K562 (cell line): ENCODE data around the gene VAMP8. TPM values are rescaled to one million over a fixed set of nuclear protein-coding genes. Genes with fewer than 3 reads are reported as not detected.
A peak's percentile ranks its signal among the peaks of the same experiment; 100 is the strongest.

Source experiments
- ATF4 ChIP-seq: fragments of 450-650 bp; formaldehyde crosslinking; IDR thresholded peaks from 2 replicates; pipeline ENCODE4 v1.4.0; 2022; ENCODE audit warnings: mild to moderate bottlenecking, moderate library complexity
- BRD9 ChIP-seq: fragments of 450-650 bp; IDR thresholded peaks from 2 replicates; pipeline ENCODE4 v1.6.1; 2018; ENCODE audit warnings: low read depth; ENCODE audit not compliant: partially characterized antibody
- GATAD2A ChIP-seq: fragments of 450-650 bp; IDR thresholded peaks from 2 replicates; pipeline ENCODE4 v1.6.1; 2017
- GMEB1 ChIP-seq: fragments of 250-450 bp; sonication (Bioruptor Pico); IDR thresholded peaks from 2 replicates; pipeline ENCODE4 v1.4.0; 2020; ENCODE audit warnings: mild to moderate bottlenecking
- GTF2E2 ChIP-seq: fragments of 200-800 bp; sonication (Bioruptor generic); IDR thresholded peaks from 2 replicates; pipeline ENCODE4 v1.6.1; 2016; ENCODE audit warnings: missing genetic modification characterization, missing compliant biosample characterization
- KDM2B ChIP-seq: fragments of 250-450 bp; sonication (Bioruptor Pico); IDR thresholded peaks from 2 replicates; pipeline ENCODE4 v1.8.0; 2021; ENCODE audit warnings: mild to moderate bottlenecking, moderate library complexity
- MIER1 ChIP-seq: fragments of 450-650 bp; IDR thresholded peaks from 2 replicates; pipeline ENCODE4 v1.6.1; 2016; ENCODE audit warnings: antibody characterized with exemption, mild to moderate bottlenecking, low read depth
- MITF ChIP-seq: IDR thresholded peaks from 2 replicates; pipeline ENCODE4 v1.6.1; 2014; ENCODE audit warnings: antibody characterized with exemption
- NR2C1 ChIP-seq, 2 experiments: fragments of 450-650 bp; IDR thresholded peaks; 2 replicates each; pipeline ENCODE4 v1.6.1; 2017; ENCODE audit warnings: mild to moderate bottlenecking in 2 of 2, antibody characterized with exemption in 1 of 2, inconsistent platforms in 1 of 2, missing compliant biosample characterization in 1 of 2, missing genetic modification characterization in 1 of 2
- RBM25 ChIP-seq: fragments of 200-400 bp; formaldehyde crosslinking; IDR thresholded peaks from 2 replicates; pipeline ENCODE4 v1.6.1; 2018; ENCODE audit warnings: low read length, low read depth, moderate library complexity; ENCODE audit not compliant: severe bottlenecking
- SIX5 ChIP-seq, 2 experiments: IDR thresholded peaks; 2 replicates each; pipeline ENCODE4 v1.6.1; 2011; ENCODE audit warnings: low read length in 2 of 2, borderline replicate concordance in 1 of 2, low read depth in 1 of 2, mild to moderate bottlenecking in 1 of 2, moderate library complexity in 1 of 2; ENCODE audit not compliant: insufficient read depth in 1 of 2
- SMARCA4 ChIP-seq: fragments of 450-650 bp; IDR thresholded peaks from 2 replicates; pipeline ENCODE4 v1.6.1; 2016
- TFE3 ChIP-seq: fragments of 450-650 bp; formaldehyde crosslinking; IDR thresholded peaks from 2 replicates; pipeline ENCODE4 v1.4.0; 2020; ENCODE audit warnings: mild to moderate bottlenecking, mixed read lengths
- XRCC4 ChIP-seq: IDR thresholded peaks from one replicate; pipeline ENCODE4 v1.6.1; 2011; ENCODE audit not compliant: insufficient read depth, insufficient read length; ENCODE audit errors: extremely low read depth
- ZBTB12 ChIP-seq: fragments of 250-450 bp; sonication (Bioruptor Pico); IDR thresholded peaks from 2 replicates; pipeline ENCODE4 v1.4.0; 2020
- ZBTB9 ChIP-seq: fragments of 450-650 bp; formaldehyde crosslinking; IDR thresholded peaks from 2 replicates; pipeline ENCODE4 v1.4.0; 2020; ENCODE audit warnings: mild to moderate bottlenecking, moderate library complexity
- ZNF232 ChIP-seq: sonication (generic); formaldehyde crosslinking; IDR thresholded peaks from 2 replicates; pipeline ENCODE4 v1.8.0; 2022; ENCODE audit warnings: mild to moderate bottlenecking, missing genetic modification reagents
- ZNF589 ChIP-seq: fragments of 200-800 bp; sonication (Bioruptor generic); IDR thresholded peaks from 2 replicates; pipeline ENCODE4 v1.6.1; 2016; ENCODE audit warnings: low read depth, missing genetic modification characterization, missing compliant biosample characterization
- ZNF644 ChIP-seq: fragments of 200-800 bp; sonication (Bioruptor generic); IDR thresholded peaks from 2 replicates; pipeline ENCODE4 v1.6.1; 2016; ENCODE audit warnings: low read depth, missing genetic modification characterization, missing compliant biosample characterization
- ZNF778 ChIP-seq: fragments of 450-650 bp; formaldehyde crosslinking; IDR thresholded peaks from 2 replicates; pipeline ENCODE4 v1.4.0; 2020; ENCODE audit warnings: mild to moderate bottlenecking, moderate library complexity
- polyA plus RNA-seq, 8 experiments: library from polyadenylated mRNA; depleted of rRNA in 4 of 8; stranded (reverse) in 5 of 8; unstranded in 3 of 8; fragments of >200 nt; fragmentation: Nextera tagmentation in 2 of 8; fragmentation: Illumina TruSeq in 1 of 8; extraction: Ambion mirVana in 2 of 8; extraction: Trizol in 1 of 8; gene quantifications; 2 replicates each; pipeline versions ENCODE4 v1.2.1 to v1.2.3, GENCODE V29; 2011 to 2014; ENCODE audit warnings: inconsistent platforms in 1 of 8, missing spikeins in 1 of 8
- total RNA-seq, 7 experiments: library from RNA; depleted of rRNA in 6 of 7; stranded (reverse); fragments of >200 nt in 6 of 7; fragmentation: Illumina TruSeq in 2 of 7; extraction: Trizol in 2 of 7; gene quantifications; 2 replicates each; pipeline versions ENCODE4 v1.2.1 to v1.2.3, GENCODE V29; 2011 to 2021; ENCODE audit warnings: low replicate concordance in 1 of 7

Gene VAMP8
- total and polyA plus RNA-seq, 9 of the 15 experiments (the other 6 are each of a cell fraction or from before 2014, with no cell fraction given) = 107 to 571 (median 248) TPM

GRCh38 chr2:85595301-85596025 lies 18.1 kb downstream of the VAMP8 start, which contains the start of gene RNF181 (continued):
- TF ChIP-seq MITF (peak; percentile 53), ZNF644 (tag) (no peak), RBM25 (peak; percentile 81), ZNF778 (CRISPR knock-in tag) (no peak), GTF2E2 (tag) (peak; percentile 74; the same call in 1 of the 2 replicates), SIX5 (IDR thresholded peaks at IDR 0.05; ENCODE audit: borderline replicate concordance in 1 of 2, insufficient read depth in 1 of 2, low read depth in 1 of 2, low read length in 2 of 2) (no peak), TFE3 (CRISPR knock-in tag) (peak; percentile 93), SMARCA4 (no peak; the same call in 1 of the 2 replicates), ZNF232 (CRISPR knock-in tag) (no peak), MIER1 (no peak), XRCC4 (no peak), GMEB1 (no peak), BRD9 (peak; percentile 41), ZBTB12 (CRISPR knock-in tag) (no peak), NR2C1 (IDR thresholded peaks at IDR 0.05) (no peak), NR2C1 (tag; IDR thresholded peaks at IDR 0.05) (0 out of 2 replicates have a peak, but pooled peaks have one; percentile 11), GATAD2A (no peak), ZNF589 (CRISPR knock-in tag) (no peak), ATF4 (CRISPR knock-in tag) (no peak), KDM2B (CRISPR knock-in tag) (no peak), ZBTB9 (CRISPR knock-in tag) (peak; percentile 54; the same call in 1 of the 2 replicates)
